NCI-H1092 treated with DMSO at 0.1 percent for 48 hours (cell line): Measurements from ENCODE around the gene ATP8A2.

Experiments
- DNase-seq: peaks from one replicate; lab custom pipeline; 2025; lab: John Stamatoyannopoulos, UW

ATP8A2 gene

GRCh38 chr13:25384758-25385410 is 13.1 kb downstream of the ATP8A2 start:
- no peak for DNase-seq

DNA sequence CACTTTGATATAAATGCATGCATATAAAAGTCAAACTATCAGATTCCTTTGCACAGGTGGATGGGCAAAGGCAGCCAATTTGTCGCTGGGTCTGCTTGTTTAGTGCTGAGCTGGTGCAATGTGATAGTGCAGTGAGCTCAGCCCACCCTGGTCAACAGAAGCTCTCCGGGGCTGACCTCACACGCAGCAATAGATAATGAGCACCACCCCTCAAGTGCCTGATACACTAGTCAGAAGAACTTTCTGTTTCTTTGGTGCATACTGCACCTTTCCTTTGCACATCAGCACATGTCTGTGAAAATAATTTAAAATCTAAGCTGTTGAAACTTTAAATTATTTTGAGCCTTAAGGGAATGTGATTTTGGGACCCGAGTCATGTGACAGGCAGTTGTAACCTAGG is 20.2 kb downstream of the ATP8A2 start:
- no peak for DNase-seq

- no peak for DNase-seq
Measured at GRCh38 chr13:25394402-25395060, 22.8 kb downstream of the ATP8A2 start.

DNA sequence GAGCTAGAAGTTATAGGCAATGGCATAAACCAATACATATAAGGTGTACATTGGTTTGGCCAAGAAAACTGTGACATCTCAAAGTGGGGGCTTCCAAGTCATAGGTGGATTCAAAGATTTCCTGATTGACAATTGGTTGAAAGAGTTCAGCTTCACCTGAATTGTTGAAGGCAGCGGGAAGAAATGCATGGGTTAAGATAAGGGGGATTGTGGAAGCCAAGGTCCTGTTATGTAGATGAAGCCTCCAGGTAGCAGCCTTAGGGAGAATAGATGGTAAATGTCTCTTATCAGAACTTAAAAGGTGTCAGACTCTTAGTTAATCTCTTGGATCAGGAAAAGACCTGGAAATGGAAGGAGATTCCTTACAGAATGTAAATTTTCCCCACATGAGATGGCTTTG is 26.0 kb downstream of the ATP8A2 start:
- no peak for DNase-seq

DNA sequence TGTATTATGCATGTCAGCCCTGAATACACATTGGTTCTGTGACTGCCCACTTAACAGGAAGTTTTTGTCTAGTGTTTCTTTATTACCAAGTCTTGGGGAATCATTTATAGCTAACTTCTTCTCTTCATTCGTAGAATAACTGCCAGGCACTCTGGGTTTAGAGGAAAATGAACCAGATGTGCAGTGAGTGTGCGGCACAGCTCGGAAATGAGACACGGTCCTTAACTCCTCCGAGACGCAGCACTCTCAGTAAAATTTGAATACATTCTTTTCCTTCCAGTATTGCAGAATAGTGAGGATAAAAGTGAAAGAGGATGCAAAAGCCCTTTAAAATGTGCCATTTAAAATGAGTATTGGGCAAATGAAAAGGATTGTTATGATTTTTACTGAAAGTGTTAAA is 29.2 kb downstream of the ATP8A2 start:
- no peak for DNase-seq

DNA sequence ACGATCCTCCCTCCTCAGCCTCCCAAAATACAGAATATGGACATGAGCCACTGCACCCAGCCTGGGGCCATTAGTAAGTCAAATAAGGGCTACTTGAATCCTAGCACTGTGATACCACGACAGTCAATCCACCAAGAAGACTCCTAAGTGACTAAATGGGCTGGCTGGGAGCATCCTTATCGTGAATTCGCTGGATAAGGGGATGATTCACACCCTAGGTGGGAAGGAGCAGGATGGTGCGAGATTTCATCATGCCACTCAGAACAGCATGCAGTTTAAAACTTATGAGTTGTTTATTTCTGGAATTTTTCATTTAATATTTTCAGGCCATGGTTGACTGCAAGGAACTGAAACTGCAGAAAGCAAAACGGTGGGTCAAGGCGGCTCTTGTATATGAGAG is 30.2 kb downstream of the ATP8A2 start:
- DNase-seq = no peak

DNA sequence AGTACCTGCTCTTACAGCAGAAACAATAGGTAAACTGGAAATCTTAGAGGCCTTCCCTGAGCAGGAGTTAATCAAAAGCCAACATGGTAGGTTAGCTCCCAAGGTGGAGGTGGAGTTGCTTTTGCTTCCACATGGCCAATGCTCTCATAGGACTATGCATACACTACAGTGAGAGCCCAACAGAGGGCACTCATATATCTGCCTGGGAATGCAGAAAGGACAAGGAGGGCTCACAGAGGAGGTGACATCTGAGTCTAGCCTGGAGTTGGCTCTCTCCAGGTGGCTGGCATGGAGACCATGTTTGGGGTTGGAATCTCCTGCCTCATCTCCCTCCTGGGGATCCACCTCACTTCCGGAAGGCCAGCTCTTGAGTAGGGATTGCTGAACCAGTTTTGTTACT is 34.6 kb downstream of the ATP8A2 start:
- DNase-seq = peak; percentile 77

GRCh38 chr13:25409938-25410337 is 38.2 kb downstream of the ATP8A2 start:
- no peak for DNase-seq

DNA sequence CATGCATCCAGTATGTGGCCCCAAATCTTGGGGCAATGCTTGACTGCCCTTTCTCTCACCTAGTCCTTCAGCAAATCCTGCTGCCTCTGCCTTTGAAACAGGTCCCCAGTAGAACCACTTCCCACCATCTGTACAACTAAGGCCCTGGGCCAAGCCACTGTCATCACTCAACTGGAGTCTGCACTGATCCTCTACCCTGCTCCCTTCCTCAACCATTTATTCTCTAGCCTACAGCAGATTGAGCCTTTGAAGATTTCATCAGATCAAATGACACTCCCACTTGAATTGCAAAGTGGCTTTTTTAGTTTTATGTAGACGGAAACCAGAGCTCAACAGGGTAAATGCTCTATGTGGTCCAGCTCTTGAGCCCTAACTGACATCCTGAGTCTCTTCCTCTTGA is 43.5 kb downstream of the ATP8A2 start:
- peak; percentile 19 for DNase-seq

DNA sequence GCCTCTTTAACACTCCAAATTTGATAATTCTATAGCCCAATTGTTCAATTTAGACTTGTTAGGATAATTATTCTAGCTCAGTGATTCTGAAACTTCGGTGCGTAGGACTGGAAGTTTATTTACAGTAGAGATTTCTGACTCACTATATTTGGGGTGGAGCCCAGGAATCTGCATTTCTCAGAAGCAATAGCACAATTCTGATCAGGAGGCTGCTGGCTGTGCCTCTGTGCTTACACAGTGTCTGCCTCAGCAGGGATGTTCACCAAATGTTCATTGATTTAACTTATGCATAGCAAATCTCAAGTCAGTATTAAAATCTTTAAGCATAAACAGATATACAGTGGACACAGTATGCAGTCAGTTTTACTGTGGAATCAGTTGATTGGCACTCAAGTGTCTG is 45.8 kb downstream of the ATP8A2 start:
- DNase-seq = no peak

DNA sequence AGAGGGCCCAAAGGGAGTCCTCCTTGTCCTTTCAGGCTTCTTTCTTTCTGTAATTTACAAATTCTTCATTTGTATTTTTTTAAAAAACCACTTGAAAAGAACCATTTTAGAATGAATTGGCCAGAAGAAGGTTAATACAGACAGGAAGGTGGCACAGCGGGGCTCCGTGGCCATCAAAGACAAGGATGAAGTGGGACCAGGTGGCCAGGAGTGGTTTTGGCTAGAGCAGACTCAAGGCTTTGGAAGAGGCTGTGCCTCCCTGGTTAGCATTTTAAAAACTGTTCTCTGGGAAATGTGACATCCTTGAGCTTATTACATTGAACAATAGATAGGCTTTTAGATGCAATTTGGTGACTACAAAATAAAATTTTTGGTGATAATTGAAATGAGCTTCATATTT is 48.4 kb downstream of the ATP8A2 start:
- peak; percentile 90 for DNase-seq

DNA sequence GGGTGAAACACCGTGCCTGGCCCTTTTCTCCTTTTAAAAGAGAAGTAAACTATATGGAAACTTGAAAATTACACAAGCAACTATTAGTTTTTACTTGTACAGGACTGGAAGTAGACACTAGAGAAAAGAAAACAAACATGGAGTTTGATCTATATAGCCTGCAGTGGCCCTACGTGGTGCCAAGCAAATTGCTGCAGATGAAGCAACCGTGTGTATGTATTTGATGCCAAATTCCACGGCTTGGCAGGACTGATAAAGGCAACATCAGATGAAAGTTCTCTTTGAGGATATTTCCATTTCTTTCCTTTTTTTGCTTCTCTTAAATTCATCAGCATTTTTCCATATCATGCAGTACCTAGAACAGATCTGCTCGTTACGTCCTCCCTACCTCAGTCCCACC is 49.8 kb downstream of the ATP8A2 start:
- peak; percentile 57 for DNase-seq

DNA sequence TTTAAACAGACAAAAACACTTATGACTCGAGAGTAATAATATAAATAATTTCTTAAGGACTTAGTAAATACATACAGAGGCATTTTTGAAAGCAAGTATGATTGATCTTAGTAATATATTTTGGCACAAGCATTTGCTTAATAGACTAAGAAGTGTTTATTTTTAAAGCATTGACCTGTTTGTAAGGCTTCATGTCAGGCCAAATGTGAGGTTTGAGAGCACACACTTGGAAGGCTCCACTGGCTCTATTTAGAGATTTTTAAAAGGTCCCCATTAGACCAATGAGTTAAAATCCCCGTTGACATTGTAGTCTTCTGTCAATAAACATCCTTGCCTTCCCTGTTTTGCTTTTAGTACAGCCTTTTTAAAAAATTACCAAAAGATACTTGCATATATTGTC is 50.4 kb downstream of the ATP8A2 start:
- DNase-seq = peak; percentile 92

DNA sequence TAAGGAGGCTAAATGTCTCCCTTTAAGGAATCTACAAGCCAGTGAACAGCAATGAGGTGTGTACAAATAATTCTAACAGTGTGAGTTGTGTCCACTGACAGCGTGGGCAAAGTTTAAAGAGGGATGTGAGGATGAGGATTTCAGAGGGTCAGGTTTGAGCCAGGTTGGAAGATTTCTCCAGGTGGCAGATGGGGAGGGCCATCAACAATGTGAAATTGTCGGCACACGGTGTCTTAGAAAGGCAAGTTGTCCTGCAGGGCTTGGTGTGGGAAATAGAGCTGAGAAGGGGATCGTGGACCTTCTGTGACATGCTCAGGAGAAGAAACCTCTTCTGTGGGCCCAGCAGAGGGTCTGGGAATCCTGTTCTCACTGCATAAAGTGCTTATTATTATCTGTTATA is 52.1 kb downstream of the ATP8A2 start:
- no peak for DNase-seq

DNA sequence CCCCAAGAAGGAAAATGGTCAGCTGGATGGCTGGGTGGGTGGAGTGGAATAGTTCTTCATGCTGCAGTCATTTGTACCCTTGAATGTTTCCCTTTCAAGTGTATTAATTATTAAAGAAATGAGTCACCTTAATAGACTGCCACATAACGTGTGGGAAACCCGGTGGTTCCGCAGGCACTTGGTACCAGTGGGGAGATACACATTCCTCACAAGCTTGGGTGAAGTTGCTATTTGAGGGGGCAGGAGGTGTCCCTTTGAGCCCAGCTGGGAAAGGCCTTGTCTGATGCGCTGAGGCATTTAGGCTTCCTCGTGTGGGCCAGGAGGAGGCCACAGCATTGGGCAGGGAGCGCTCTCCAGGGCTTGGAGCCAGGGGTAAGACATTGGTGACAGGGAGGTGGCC is 57.7 kb downstream of the ATP8A2 start:
- no peak for DNase-seq

DNA sequence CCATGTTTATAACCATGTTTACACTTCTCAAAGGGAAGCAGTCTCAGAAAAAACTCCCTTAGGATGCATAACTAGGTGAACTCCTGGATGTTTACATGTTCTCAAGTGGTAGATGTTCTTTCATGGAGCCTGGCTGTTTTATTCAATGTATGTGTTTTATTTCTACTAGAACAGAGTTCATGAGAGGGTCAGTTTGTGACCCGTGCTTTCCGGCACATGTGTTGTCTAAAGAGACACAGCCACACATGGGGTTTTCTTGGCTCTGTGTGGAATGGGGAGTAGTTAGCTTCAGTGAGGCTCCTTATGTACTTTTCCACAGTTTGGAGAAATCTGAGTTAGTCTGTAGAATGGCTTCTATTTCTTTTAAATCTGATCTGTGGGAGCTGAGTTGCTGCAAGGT is 60.9 kb downstream of the ATP8A2 start:
- peak; percentile 23 for DNase-seq

GRCh38 chr13:25440061-25440460 is 68.3 kb downstream of the ATP8A2 start:
- DNase-seq = no peak

- DNase-seq = no peak
Measured at GRCh38 chr13:25446261-25446660, 74.5 kb downstream of the ATP8A2 start.

DNA sequence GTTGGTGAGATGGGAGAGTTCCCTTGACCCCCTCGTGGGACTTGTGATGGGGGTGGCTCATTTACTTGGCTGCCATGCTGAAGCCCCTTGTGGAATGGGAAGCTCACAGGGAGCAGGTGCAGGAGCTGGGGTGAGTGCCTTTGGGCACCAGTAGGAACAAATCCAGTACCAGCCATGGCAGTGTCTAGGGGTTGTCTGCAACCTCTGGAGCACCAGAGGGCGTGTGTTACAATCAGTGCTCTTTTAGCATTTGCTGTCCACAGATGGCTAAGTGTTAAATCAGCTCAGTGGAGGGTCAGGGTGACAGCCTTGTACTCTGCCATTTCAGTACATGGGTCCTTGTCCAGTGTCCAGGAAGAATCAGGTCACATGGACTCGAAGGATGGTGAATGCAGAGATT is 75.6 kb downstream of the ATP8A2 start:
- no peak for DNase-seq

GRCh38 chr13:25453850-25454365 is 82.1 kb downstream of the ATP8A2 start:
- DNase-seq = no peak

DNA sequence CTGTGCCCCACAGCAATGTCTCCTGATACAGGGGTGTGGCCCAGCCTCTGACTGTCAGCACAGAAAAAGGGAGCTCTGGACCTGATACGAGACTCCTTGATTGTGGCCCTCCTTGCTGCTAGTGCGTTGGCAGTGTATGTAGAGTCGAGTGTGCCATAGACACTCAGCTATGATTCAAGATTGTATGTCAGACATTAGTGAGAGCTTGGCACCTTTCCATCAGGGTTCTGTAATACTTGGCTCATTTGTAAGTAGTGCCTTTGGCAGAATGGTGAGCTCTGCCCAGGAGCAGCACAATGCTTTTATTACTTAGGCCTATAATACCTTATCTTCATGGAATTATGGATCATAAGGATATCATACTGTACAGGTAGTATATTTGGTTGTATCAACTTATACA is 83.4 kb downstream of the ATP8A2 start:
- DNase-seq = peak; percentile 72

- no peak for DNase-seq
Measured at GRCh38 chr13:25457566-25457965, 85.8 kb downstream of the ATP8A2 start.

GRCh38 chr13:25462301-25463125 is 90.7 kb downstream of the ATP8A2 start:
- DNase-seq = no peak
